GM23338 (cell line): ENCODE data around the gene RNF141.

Experiments used
- POLR2AphosphoS5 ChIP-seq: IDR thresholded peaks from 2 replicates; pipeline ENCODE4 v1.6.1; 2016; ENCODE audit warnings: antibody characterized with exemption, low read depth
- TF ChIP-seq, protein P1 (sequence below), 2 experiments: fragments of 200-600 bp in 1 of 2; sonication (generic) in 1 of 2; conservative IDR thresholded peaks; 2 replicates each; pipeline versions ENCODE4 v1.5.1 to v1.6.1; 2016 to 2017; ENCODE audit warnings: antibody characterized with exemption in 2 of 2, low read depth in 2 of 2, mild to moderate bottlenecking in 2 of 2, moderate library complexity in 1 of 2
- TF ChIP-seq, protein P2 (sequence below): IDR thresholded peaks from one replicate; pipeline ENCODE4 v1.6.1; 2018; ENCODE audit warnings: antibody characterized with exemption; ENCODE audit not compliant: unreplicated experiment

DNA sequence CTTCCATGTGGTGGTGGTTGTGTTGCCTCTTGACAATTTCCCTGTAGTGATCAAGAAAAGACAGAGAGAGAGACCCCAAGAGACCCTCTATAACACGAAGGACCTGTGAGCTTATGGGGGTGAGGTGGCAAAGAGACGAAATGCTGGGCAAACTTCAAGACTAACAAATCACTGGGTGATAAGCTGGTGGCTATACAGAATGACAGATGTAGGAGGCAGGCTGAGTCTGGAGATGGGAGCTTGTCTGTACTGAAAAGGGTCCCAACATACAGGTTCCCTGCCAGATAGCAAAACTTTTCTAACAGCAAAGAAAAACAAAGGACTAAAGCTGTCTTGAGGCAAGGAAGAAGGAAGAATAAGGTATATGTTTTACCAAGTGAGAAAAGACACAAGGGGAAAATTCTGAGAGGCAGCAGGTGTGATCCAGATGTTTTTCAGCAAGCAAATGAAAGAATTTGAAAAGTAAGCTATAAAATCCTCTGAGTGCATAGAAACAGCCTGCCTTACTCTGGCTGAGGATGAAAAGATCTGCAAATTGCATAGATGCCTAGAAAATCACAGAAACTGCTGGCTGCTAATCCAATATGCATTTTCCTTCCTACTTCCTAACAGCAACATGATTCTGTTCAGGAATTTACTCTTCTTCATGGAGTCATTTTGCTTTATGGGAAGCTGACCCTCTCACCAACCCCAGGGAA, 49.4 kb upstream of the RNF141 start:
- no peak for TF ChIP-seq POLR2AphosphoS5
- TF ChIP-seq, protein P1, sequence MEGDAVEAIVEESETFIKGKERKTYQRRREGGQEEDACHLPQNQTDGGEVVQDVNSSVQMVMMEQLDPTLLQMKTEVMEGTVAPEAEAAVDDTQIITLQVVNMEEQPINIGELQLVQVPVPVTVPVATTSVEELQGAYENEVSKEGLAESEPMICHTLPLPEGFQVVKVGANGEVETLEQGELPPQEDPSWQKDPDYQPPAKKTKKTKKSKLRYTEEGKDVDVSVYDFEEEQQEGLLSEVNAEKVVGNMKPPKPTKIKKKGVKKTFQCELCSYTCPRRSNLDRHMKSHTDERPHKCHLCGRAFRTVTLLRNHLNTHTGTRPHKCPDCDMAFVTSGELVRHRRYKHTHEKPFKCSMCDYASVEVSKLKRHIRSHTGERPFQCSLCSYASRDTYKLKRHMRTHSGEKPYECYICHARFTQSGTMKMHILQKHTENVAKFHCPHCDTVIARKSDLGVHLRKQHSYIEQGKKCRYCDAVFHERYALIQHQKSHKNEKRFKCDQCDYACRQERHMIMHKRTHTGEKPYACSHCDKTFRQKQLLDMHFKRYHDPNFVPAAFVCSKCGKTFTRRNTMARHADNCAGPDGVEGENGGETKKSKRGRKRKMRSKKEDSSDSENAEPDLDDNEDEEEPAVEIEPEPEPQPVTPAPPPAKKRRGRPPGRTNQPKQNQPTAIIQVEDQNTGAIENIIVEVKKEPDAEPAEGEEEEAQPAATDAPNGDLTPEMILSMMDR (conservative IDR thresholded peaks at IDR 0.05; ENCODE audit: low read depth in 2 of 2): no peak
- TF ChIP-seq, protein P2, sequence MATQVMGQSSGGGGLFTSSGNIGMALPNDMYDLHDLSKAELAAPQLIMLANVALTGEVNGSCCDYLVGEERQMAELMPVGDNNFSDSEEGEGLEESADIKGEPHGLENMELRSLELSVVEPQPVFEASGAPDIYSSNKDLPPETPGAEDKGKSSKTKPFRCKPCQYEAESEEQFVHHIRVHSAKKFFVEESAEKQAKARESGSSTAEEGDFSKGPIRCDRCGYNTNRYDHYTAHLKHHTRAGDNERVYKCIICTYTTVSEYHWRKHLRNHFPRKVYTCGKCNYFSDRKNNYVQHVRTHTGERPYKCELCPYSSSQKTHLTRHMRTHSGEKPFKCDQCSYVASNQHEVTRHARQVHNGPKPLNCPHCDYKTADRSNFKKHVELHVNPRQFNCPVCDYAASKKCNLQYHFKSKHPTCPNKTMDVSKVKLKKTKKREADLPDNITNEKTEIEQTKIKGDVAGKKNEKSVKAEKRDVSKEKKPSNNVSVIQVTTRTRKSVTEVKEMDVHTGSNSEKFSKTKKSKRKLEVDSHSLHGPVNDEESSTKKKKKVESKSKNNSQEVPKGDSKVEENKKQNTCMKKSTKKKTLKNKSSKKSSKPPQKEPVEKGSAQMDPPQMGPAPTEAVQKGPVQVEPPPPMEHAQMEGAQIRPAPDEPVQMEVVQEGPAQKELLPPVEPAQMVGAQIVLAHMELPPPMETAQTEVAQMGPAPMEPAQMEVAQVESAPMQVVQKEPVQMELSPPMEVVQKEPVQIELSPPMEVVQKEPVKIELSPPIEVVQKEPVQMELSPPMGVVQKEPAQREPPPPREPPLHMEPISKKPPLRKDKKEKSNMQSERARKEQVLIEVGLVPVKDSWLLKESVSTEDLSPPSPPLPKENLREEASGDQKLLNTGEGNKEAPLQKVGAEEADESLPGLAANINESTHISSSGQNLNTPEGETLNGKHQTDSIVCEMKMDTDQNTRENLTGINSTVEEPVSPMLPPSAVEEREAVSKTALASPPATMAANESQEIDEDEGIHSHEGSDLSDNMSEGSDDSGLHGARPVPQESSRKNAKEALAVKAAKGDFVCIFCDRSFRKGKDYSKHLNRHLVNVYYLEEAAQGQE: no peak
